ENCODE results near the gene NHERF1. TPM values are rescaled to one million over a fixed set of nuclear protein-coding genes. Genes with fewer than 3 reads are reported as not detected.

The NHERF1 gene
- total and polyA plus RNA-seq, 9 of the 15 experiments (the other 6 are each of a cell fraction or from before 2014, with no cell fraction given), result 11.4 to 79.9 (median 36.9) TPM

- TF ChIP-seq RAD21 (CRISPR knock-in tag; conservative IDR thresholded peaks at IDR 0.05 in 1 of 2, IDR thresholded peaks at IDR 0.05 in 1 of 2) (no peak), ZNF431 (CRISPR knock-in tag; IDR thresholded peaks at IDR 0.05) (no peak)
- TF ChIP-seq, protein P1, sequence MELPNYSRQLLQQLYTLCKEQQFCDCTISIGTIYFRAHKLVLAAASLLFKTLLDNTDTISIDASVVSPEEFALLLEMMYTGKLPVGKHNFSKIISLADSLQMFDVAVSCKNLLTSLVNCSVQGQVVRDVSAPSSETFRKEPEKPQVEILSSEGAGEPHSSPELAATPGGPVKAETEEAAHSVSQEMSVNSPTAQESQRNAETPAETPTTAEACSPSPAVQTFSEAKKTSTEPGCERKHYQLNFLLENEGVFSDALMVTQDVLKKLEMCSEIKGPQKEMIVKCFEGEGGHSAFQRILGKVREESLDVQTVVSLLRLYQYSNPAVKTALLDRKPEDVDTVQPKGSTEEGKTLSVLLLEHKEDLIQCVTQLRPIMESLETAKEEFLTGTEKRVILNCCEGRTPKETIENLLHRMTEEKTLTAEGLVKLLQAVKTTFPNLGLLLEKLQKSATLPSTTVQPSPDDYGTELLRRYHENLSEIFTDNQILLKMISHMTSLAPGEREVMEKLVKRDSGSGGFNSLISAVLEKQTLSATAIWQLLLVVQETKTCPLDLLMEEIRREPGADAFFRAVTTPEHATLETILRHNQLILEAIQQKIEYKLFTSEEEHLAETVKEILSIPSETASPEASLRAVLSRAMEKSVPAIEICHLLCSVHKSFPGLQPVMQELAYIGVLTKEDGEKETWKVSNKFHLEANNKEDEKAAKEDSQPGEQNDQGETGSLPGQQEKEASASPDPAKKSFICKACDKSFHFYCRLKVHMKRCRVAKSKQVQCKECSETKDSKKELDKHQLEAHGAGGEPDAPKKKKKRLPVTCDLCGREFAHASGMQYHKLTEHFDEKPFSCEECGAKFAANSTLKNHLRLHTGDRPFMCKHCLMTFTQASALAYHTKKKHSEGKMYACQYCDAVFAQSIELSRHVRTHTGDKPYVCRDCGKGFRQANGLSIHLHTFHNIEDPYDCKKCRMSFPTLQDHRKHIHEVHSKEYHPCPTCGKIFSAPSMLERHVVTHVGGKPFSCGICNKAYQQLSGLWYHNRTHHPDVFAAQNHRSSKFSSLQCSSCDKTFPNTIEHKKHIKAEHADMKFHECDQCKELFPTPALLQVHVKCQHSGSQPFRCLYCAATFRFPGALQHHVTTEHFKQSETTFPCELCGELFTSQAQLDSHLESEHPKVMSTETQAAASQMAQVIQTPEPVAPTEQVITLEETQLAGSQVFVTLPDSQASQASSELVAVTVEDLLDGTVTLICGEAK (IDR thresholded peaks at IDR 0.05), result no peak
- TF ChIP-seq, protein P1 (CRISPR knock-in tag; IDR thresholded peaks at IDR 0.05), result no peak
These were observed 6.3 kb upstream of the NHERF1 start (continued) for GRCh38 chr17:74742153-74742515.
